ENCODE results near the gene CTLA4.

DNA sequence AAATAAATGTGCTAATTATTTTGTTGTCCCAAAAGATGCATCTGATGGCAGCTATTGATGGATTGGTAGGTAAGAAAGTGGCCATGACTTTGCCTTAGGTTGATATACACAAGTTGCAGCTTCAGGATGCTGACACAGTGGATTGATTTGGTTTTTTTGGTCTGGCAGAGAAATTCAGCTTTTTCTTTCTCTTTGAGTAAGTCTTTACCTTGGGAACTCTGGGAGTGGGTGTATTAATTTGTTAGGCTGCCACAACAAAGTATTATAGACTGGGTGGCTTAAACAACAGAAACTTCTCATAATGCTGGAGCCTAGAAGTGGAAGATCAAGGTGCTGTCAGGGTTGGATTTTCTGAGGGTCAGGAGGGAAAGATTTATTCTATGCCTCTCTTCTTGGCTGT is 49.2 kb downstream of the CTLA4 start:
- TF ChIP-seq, protein P1, sequence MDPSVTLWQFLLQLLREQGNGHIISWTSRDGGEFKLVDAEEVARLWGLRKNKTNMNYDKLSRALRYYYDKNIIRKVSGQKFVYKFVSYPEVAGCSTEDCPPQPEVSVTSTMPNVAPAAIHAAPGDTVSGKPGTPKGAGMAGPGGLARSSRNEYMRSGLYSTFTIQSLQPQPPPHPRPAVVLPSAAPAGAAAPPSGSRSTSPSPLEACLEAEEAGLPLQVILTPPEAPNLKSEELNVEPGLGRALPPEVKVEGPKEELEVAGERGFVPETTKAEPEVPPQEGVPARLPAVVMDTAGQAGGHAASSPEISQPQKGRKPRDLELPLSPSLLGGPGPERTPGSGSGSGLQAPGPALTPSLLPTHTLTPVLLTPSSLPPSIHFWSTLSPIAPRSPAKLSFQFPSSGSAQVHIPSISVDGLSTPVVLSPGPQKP (IDR thresholded peaks at IDR 0.05; ENCODE audit: borderline replicate concordance, low read depth, low read length): no peak
- TF ChIP-seq, protein P2, sequence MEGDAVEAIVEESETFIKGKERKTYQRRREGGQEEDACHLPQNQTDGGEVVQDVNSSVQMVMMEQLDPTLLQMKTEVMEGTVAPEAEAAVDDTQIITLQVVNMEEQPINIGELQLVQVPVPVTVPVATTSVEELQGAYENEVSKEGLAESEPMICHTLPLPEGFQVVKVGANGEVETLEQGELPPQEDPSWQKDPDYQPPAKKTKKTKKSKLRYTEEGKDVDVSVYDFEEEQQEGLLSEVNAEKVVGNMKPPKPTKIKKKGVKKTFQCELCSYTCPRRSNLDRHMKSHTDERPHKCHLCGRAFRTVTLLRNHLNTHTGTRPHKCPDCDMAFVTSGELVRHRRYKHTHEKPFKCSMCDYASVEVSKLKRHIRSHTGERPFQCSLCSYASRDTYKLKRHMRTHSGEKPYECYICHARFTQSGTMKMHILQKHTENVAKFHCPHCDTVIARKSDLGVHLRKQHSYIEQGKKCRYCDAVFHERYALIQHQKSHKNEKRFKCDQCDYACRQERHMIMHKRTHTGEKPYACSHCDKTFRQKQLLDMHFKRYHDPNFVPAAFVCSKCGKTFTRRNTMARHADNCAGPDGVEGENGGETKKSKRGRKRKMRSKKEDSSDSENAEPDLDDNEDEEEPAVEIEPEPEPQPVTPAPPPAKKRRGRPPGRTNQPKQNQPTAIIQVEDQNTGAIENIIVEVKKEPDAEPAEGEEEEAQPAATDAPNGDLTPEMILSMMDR (conservative IDR thresholded peaks at IDR 0.05; ENCODE audit: low read depth, low read length): no peak
- no peak for TF ChIP-seq MAFK (IDR thresholded peaks at IDR 0.05; ENCODE audit: low read depth, low read length)
- TF ChIP-seq FOS (IDR thresholded peaks at IDR 0.05; ENCODE audit: low read depth, low read length): no peak
- no peak for TF ChIP-seq POLR2A (IDR thresholded peaks at IDR 0.05; ENCODE audit: low read depth, low read length)
- no peak for TF ChIP-seq BHLHE40 (IDR thresholded peaks at IDR 0.05; ENCODE audit: low read depth, low read length)
- no peak for TF ChIP-seq NFE2L2 (IDR thresholded peaks at IDR 0.05; ENCODE audit: low read depth, low read length)
- TF ChIP-seq, protein P3, sequence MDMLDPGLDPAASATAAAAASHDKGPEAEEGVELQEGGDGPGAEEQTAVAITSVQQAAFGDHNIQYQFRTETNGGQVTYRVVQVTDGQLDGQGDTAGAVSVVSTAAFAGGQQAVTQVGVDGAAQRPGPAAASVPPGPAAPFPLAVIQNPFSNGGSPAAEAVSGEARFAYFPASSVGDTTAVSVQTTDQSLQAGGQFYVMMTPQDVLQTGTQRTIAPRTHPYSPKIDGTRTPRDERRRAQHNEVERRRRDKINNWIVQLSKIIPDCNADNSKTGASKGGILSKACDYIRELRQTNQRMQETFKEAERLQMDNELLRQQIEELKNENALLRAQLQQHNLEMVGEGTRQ (IDR thresholded peaks at IDR 0.05; ENCODE audit: low read depth, low read length): no peak
- TF ChIP-seq MXI1 (IDR thresholded peaks at IDR 0.05; ENCODE audit: borderline replicate concordance, low read depth, low read length): no peak
- no peak for TF ChIP-seq RFX5 (IDR thresholded peaks at IDR 0.05; ENCODE audit: low read depth, low read length)
- no peak for TF ChIP-seq RAD21 (IDR thresholded peaks at IDR 0.05; ENCODE audit: low read length)
- TF ChIP-seq MAZ (IDR thresholded peaks at IDR 0.05; ENCODE audit: borderline replicate concordance, low read depth, low read length): no peak
- TF ChIP-seq CEBPB (IDR thresholded peaks at IDR 0.05; ENCODE audit: low read depth, low read length): no peak
